ENCODE results near the gene RNF10.

DNA sequence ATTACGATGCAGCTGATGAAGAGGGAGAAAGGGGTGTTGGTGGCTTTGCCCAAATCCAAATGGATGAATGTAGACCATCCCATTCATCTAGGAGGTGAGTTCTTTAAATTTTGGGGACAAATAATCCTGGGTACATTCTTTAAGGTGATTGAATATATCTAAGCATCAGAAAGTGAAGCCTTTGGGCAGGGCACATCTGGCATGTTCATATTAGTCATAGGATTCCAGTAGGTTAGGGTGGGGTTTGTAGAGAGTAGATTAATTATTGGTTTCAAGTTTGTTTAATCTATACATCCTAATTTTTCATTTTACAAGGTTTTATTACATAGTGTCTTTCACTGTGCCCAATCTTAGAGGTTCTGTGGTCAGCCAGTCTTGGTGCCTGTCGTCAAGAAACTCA, 23.4 kb downstream of the RNF10 start:
- TF ChIP-seq EZH2 (IDR thresholded peaks at IDR 0.05) (no peak), FOXP2 (optimal IDR thresholded peaks at IDR 0.05; ENCODE audit: control extremely low read depth, extremely low read length, insufficient read depth) (no peak)

Data from SK-N-MC (cell line).